ENCODE results near the gene TBCD. TPM values are rescaled to one million over a fixed set of nuclear protein-coding genes. Genes with fewer than 3 reads are reported as not detected.

Gene TBCD
- total RNA-seq, 1 donor from 2014 or later, result 156 TPM

DNA sequence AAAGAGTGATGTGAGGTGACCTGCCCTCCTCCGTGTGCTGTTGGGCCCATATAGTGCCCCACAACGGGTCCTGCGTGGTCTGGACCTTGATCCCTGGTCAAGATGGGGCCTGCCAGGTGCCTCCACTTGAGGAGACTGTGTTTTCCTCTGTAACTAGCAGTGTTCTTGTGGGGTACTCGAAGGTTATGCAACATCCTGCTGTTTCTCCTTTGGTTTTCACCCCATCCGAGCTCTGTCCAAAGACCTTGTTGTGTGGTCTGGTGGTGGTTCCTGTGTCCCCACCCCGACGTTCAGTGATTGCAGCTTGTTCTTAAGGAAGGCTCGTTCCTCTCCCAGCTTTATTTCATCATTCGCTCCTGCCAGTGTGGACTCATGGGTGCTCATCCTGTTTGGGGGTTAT lies 126.7 kb downstream of the TBCD start:
- H3K4me1 ChIP-seq, result peaks cover 0 to 10% of the 10 kb centered on the region in 2 donors
- no peak for DNase-seq (ENCODE audit: low spot score in 2 of 2)
- H3K36me3 ChIP-seq, result no peaks in the 10 kb centered on the region
- intact Hi-C loops (cut with DNase I), result loop anchor here (5.0 kb wide), 1 partner anchor 39 kb away; no protein-coding TSS in a partner anchor
- H3K9me3 ChIP-seq, result no peaks in the 10 kb centered on the region
- no peaks in the 10 kb centered on the region for H3K27me3 ChIP-seq
- TF ChIP-seq, protein P1, sequence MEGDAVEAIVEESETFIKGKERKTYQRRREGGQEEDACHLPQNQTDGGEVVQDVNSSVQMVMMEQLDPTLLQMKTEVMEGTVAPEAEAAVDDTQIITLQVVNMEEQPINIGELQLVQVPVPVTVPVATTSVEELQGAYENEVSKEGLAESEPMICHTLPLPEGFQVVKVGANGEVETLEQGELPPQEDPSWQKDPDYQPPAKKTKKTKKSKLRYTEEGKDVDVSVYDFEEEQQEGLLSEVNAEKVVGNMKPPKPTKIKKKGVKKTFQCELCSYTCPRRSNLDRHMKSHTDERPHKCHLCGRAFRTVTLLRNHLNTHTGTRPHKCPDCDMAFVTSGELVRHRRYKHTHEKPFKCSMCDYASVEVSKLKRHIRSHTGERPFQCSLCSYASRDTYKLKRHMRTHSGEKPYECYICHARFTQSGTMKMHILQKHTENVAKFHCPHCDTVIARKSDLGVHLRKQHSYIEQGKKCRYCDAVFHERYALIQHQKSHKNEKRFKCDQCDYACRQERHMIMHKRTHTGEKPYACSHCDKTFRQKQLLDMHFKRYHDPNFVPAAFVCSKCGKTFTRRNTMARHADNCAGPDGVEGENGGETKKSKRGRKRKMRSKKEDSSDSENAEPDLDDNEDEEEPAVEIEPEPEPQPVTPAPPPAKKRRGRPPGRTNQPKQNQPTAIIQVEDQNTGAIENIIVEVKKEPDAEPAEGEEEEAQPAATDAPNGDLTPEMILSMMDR (IDR thresholded peaks at IDR 0.05), result no peak
- no peak overlapping the region for H3K27ac ChIP-seq
- no peak overlapping the region for H3K4me3 ChIP-seq

DNA sequence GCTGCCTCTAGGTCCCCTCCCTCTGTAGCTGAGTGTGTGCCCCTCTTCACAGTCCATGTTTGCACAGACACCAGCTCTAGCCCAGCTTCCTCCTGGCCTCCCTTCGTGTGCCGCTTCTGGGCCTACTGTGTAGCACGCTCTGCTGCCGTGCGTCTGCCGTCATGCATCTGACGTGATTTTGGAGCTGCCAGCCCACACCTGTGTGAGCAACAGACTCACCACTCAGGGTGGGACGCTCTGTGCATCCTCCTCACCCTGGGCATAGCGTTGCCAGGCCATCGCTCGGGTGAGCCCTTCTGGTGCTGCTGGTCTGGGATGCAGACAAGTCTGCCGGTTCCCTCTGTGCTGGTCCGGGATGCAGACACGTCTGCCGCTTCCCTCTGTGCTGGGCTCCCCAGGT lies 127.4 kb downstream of the TBCD start:
- H3K36me3 ChIP-seq, result peaks cover 0 to under 1% of the 10 kb centered on the region in 2 donors
- no peak for DNase-seq (ENCODE audit: low spot score in 2 of 2)
- no peak overlapping the region for H3K27ac ChIP-seq
- TF ChIP-seq, protein P1 (IDR thresholded peaks at IDR 0.05), result no peak
- no peaks in the 10 kb centered on the region for H3K9me3 ChIP-seq
- peaks cover 0 to 10% of the 10 kb centered on the region in 2 donors for H3K4me1 ChIP-seq
- intact Hi-C loops (cut with DNase I), result loop anchor here (5.0 kb wide), 1 partner anchor 38 kb away; no protein-coding TSS in a partner anchor
- H3K27me3 ChIP-seq, result no peaks in the 10 kb centered on the region
- no peak overlapping the region for H3K4me3 ChIP-seq

DNA sequence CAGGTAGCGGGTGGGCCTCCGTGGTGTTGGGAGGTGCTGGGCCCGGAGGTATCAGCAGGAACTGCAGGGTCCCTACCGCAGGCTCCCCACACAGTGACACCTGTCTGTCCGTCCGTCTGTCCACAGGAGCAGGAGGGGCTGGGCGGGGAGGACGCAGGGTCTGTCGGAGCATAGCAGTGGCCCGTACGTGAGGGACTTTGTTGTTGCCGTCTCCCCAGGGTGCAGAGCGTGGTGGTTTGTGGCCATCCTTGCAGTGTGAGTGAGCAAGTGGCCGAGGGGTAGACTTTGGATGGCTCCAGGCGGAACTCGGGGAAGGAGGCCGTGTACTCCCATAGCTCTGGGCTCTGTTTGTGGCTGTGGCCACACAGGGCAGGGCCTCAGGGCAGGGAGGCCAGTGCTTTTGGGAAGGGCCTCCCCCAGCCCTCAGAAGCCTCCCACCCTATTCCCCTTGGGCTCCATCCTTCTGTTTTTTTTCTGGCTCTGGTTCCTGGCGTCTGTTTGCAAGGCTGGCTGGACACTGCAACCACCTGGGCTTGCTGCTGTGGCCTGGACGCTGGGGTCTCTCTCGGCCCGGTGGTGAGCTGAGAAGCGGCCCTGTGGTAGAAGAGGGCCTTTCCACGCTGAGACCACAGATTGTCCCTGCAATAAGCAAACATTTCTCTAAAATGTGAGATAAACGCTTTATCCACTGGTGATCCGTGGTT lies 128.9 kb downstream of the TBCD start:
- no peaks in the 10 kb centered on the region for H3K9me3 ChIP-seq
- peaks cover 0 to 10% of the 10 kb centered on the region in 2 donors for H3K4me1 ChIP-seq
- no peak overlapping the region for H3K27ac ChIP-seq
- TF ChIP-seq, protein P1 (IDR thresholded peaks at IDR 0.05), result no peak
- DNase-seq (ENCODE audit: low spot score in 2 of 2), result no peak
- H3K27me3 ChIP-seq, result no peaks in the 10 kb centered on the region
- no peak overlapping the region for H3K4me3 ChIP-seq
- peaks cover 0 to 4% of the 10 kb centered on the region in 2 donors for H3K36me3 ChIP-seq
- intact Hi-C loops (cut with DNase I), result no loop called here

- peaks cover 0 to 5% of the 10 kb centered on the region in 2 donors for H3K4me1 ChIP-seq
- DNase-seq (ENCODE audit: low spot score in 2 of 2), result no peak
- peaks cover 0 to 4% of the 10 kb centered on the region in 2 donors for H3K36me3 ChIP-seq
- TF ChIP-seq, protein P1 (IDR thresholded peaks at IDR 0.05), result no peak
- no peak overlapping the region for H3K4me3 ChIP-seq
- intact Hi-C loops (cut with DNase I), result no loop called here
- H3K27me3 ChIP-seq, result no peaks in the 10 kb centered on the region
- no peaks in the 10 kb centered on the region for H3K9me3 ChIP-seq
- no peak overlapping the region for H3K27ac ChIP-seq
These were observed 129.5 kb downstream of the TBCD start for GRCh38 chr17:82881324-82881823.

GRCh38 chr17:82881900-82882714 lies 130.2 kb downstream of the TBCD start:
- H3K27ac ChIP-seq, result no peak overlapping the region

More at GRCh38 chr17:82881900-82882714, 130.2 kb downstream of the TBCD start:
- no peak for DNase-seq (ENCODE audit: low spot score in 2 of 2)
- Histone ChIP-seq H3K4me3 (no peak overlapping the region), H3K27me3 (no peaks in the 10 kb centered on the region), H3K9me3 (no peaks in the 10 kb centered on the region), H3K36me3 (peaks cover 0 to 4% of the 10 kb centered on the region in 2 donors), H3K4me1 (peaks cover 0 to 2% of the 10 kb centered on the region in 2 donors)
- TF ChIP-seq, protein P1 (IDR thresholded peaks at IDR 0.05), result no peak
- intact Hi-C loops (cut with DNase I), result no loop called here

Measured in ascending aorta (tissue), 2 donors.